ENCODE data around the gene RAB22A. TPM values are rescaled to one million over a fixed set of nuclear protein-coding genes. Genes with fewer than 3 reads are reported as not detected.

The RAB22A gene
- total and polyA plus RNA-seq, 2 of the 4 experiments (the other 2 are of a cell fraction) = 8.2 to 8.4 TPM

DNA sequence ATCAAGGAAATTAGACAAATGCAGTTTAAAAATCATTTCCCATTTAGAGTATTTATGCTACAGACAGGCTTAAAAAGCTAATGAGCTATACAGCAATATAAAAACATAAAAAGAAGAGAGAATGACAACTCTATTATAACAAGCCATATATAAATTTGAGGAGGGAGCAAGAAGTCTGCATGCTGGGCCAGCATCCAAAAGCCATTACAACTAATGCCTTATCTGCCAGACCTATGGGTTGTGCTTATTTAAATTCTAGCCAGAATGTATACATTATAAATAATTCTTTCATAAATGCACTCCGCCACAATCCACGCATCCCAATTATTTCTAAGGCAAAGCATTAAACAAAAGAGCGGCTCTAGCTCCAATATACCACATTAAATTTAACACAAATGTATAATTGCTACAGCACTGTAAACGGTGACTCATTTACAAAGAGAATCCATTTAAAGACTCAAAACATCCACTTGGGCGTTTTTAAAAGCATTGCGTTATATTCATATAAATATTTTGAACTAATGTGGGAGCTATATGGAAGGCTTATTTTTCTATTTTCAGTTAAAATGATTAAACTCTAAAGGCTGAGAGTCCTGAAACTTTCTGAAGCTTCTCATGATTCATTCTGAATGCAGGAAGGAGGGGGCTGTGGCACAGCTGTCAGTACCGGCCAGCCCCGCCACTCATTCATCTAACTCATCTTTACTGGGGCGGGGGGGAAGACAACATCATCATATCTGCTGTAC, 37.7 kb upstream of the RAB22A start:
- Histone ChIP-seq H3K27ac (ENCODE audit: insufficient read depth, low read length) (peak overlapping the region; percentile 54; the same call in 1 of the 2 replicates), H3K79me1 (ENCODE audit: low read depth in 1 of 2, low read length in 2 of 2) (peaks cover 8 to 43% of the 10 kb centered on the region in 2 experiments; a peak in 3 of 4 replicates), H2BK20ac (ENCODE audit: low read depth, low read length) (no peak overlapping the region), H4K20me1 (ENCODE audit: insufficient read depth, low read length) (peaks cover 8% of the 10 kb centered on the region), H3K4me1 (ENCODE audit: control insufficient read depth, insufficient read depth, low read length) (peaks cover 11% of the 10 kb centered on the region), H4K5ac (ENCODE audit: low read depth, low read length) (no peak overlapping the region), H4K91ac (ENCODE audit: insufficient read depth, low read depth, low read length) (no peak overlapping the region), H2BK15ac (ENCODE audit: low read depth, low read length) (no peak overlapping the region), H4K8ac (ENCODE audit: low read depth in 2 of 2, low read length in 2 of 2) (no peak overlapping the region), H3K27me3 (ENCODE audit: control insufficient read depth, insufficient read depth, low read length) (no peaks in the 10 kb centered on the region), H3K14ac (replicated peaks; ENCODE audit: low read depth, low read length) (no peak overlapping the region), H3K9me1 (ENCODE audit: insufficient read depth, low read length) (peaks cover 25% of the 10 kb centered on the region), H3K23ac (ENCODE audit: low read depth, low read length) (peak overlapping the region; percentile 4; the same call in 1 of the 2 replicates), H3K4me2 (ENCODE audit: low read depth, low read length) (peak overlapping the region; percentile 80), H3K4ac (ENCODE audit: low read depth, low read length) (no peak overlapping the region), H2AK9ac (replicated peaks; ENCODE audit: low read depth, low read length, poor library complexity) (no peak overlapping the region), H3K36me3 (ENCODE audit: control insufficient read depth, insufficient read depth, low read length) (peaks cover 15% of the 10 kb centered on the region), H3K9ac (ENCODE audit: low read depth, low read length) (peak overlapping the region; percentile 6; the same call in 1 of the 2 replicates), H3K9me3 (ENCODE audit: control insufficient read depth, insufficient read depth, low read length) (no peaks in the 10 kb centered on the region), H2BK120ac (ENCODE audit: low read depth, low read length) (0 out of 2 replicates have a peak overlapping the region, but pooled peaks have one; percentile 44), H2AK5ac (ENCODE audit: low read depth, low read length) (no peak overlapping the region), H3K56ac (ENCODE audit: extremely low read depth, insufficient read depth, low read length) (peak overlapping the region; percentile 38; the same call in 1 of the 2 replicates), H2BK5ac (ENCODE audit: low read depth, low read length, poor library complexity, severe bottlenecking) (peak overlapping the region; percentile 63), H2AFZ (replicated peaks; ENCODE audit: low read length, poor library complexity) (peak overlapping the region; percentile 44), H3K18ac (ENCODE audit: low read depth, low read length) (peak overlapping the region; percentile 1; the same call in 1 of the 2 replicates), H3K4me3 (ENCODE audit: insufficient read depth, low read depth, low read length) (peak overlapping the region; percentile 0; the same call in 1 of the 2 replicates)
- intact Hi-C loops (cut with micrococcal nuclease) = no loop called here
- CTCF ChIA-PET = interaction anchor here (0.8 kb wide), 1 partner anchor 75 kb away, joined by 3 read pairs; no protein-coding TSS in a partner anchor
- dilution Hi-C loops (cut with HindIII; ENCODE audit: low sequenced_read_pairs, unreplicated experiment) = no loop called here
- DNase-seq (peak; percentile 71), ATAC-seq (ENCODE audit: low read depth) (peak; percentile 90)
- TF ChIP-seq MAFK (IDR thresholded peaks at IDR 0.05; ENCODE audit: low read depth, low read length) (no peak), BHLHE40 (IDR thresholded peaks at IDR 0.05; ENCODE audit: low read depth, low read length) (no peak), CEBPB (IDR thresholded peaks at IDR 0.05; ENCODE audit: low read depth, low read length) (peak; percentile 26; the same call in 1 of the 2 replicates), CHD1 (IDR thresholded peaks at IDR 0.05; ENCODE audit: low read depth, low read length) (no peak)
- in situ Hi-C loops (cut with MboI; ENCODE audit: low sequenced_read_pairs) = no loop called here
- no TSS peak for BruUV-seq (replicated peaks)
- POLR2A ChIA-PET (ENCODE audit: unreplicated experiment) = no interaction called here
- 0% methylated on average over 2 of the region's 9 CpGs; no CpG with 5 or more reads in 1 of the 2 experiments for WGBS, 2 experiments (ENCODE audit: extremely low coverage in 2 of 2, insufficient read length in 1 of 2)

Data from IMR-90 (cell line).